Ovary (tissue), 9 donors: Measurements from ENCODE around the gene AJUBA. TPM values are rescaled to one million over a fixed set of nuclear protein-coding genes. Genes with fewer than 3 reads are reported as not detected.
"Not testable (repeated sequence)": the region's sequence is repeated elsewhere in the genome, so short reads cannot be mapped to it uniquely, and the experiment has no call there.

ENCODE experiments used
- DNase-seq, 5 donors: peaks; one replicate each; pipeline ENCODE4 v3.0.0-alpha.2; 2019 to 2020
- H3K27ac ChIP-seq, 2 donors: fragments of 200-600 bp; one replicate each; pipeline versions ENCODE4 v1.5.1 to v1.8.0; 2019 to 2022
- H3K27me3 ChIP-seq: fragments of 200-600 bp; one replicate; pipeline ENCODE4 v1.8.0; 2022
- H3K36me3 ChIP-seq: fragments of 200-600 bp; sonication (generic); one replicate; pipeline ENCODE4 v1.5.1; 2019
- H3K4me1 ChIP-seq: one replicate; pipeline ENCODE4 v1.8.1; 2013; ENCODE audit warnings: mild to moderate bottlenecking, moderate library complexity; ENCODE audit not compliant: insufficient read depth
- H3K4me3 ChIP-seq: fragments of 200-600 bp; sonication (generic); one replicate; pipeline ENCODE4 v1.5.1; 2017
- H3K9me3 ChIP-seq, 2 donors: fragments of 200-600 bp in 1 of 2; sonication (generic) in 1 of 2; one replicate each; pipeline versions ENCODE4 v1.5.1 to v1.8.1; 2013 to 2019; ENCODE audit warnings: mild to moderate bottlenecking in 1 of 2, moderate library complexity in 1 of 2
- CTCF ChIP-seq, 3 donors: fragments of 450-650 bp in 2 of 3; fragments of 200-600 bp in 1 of 3; IDR thresholded peaks; one replicate each; pipeline versions ENCODE4 v1.5.1 to v1.8.0; 2016 to 2022; ENCODE audit warnings: antibody characterized with exemption in 3 of 3, mild to moderate bottlenecking in 1 of 3
- EP300 ChIP-seq: sonication (generic); formaldehyde crosslinking; IDR thresholded peaks from one replicate; pipeline ENCODE4 v1.6.1; 2017; ENCODE audit warnings: antibody characterized with exemption
- POLR2A ChIP-seq: fragments of 450-650 bp; IDR thresholded peaks from one replicate; pipeline ENCODE4 v1.6.1; 2017; ENCODE audit warnings: antibody characterized with exemption, mild to moderate bottlenecking, moderate library complexity
- WGBS, 3 donors: extraction: QIAGEN DNeasy Blood & Tissue Kit in 1 of 3; methylation state at CpG; one replicate each; pipeline versions ENCODE4 v1.1.5 to v1.1.7; 2013 to 2017; 5-methylcytosine and 5-hydroxymethylcytosine counted together
- intact Hi-C, 4 donors: fragments of 100-400 bp; cut with DNase I; formaldehyde crosslinking; loops; one replicate each; pipeline versions ENCODE4 v1.11.0 to v1.15.1; 2022 to 2023
- polyA plus RNA-seq, 2 donors: library from polyadenylated mRNA; stranded (reverse); fragments of 200-250 nt in 1 of 2; fragments of 350-450 nt in 1 of 2; fragmentation: Illumina TruSeq in 1 of 2; extraction: RNeasy Lipid Tissue Mini Kit (QIAGEN cat#74804) in 1 of 2; gene quantifications; one replicate each; pipeline ENCODE4 v1.2.3, GENCODE V29; 2013 to 2014
- total RNA-seq, 7 donors: library from RNA; depleted of rRNA in 2 of 7; stranded (reverse); fragments of >200 nt in 2 of 7; fragmentation: NEBNext Ultra II Directional in 3 of 7; extraction: Animal tissue kit (Norgen Biotek cat#: 25700) in 3 of 7; gene quantifications; one replicate each; pipeline versions ENCODE4 v1.1.0 to v1.2.4, GENCODE V29; 2016 to 2023
- donor health status: DM: no; HTN: no; CAD: no; lungs with moderate emphysema.
- donor health status: DM: no; HTN: no; CAD: no.
- donor health status: Bipolar disorder and iron deficiency.
- donor health status: DM: yes; HTN: yes; CAD: no.
- donor health status: DM: no; HTN: no; CAD: no.
- donor health status: DM: yes; HTN: yes; CAD: no.

The AJUBA gene
- total and polyA plus RNA-seq, 9 donors, result 11.2 to 34.5 (median 19.1) TPM

- intact Hi-C loops, result no loop called here
- H3K4me1 ChIP-seq, result no peaks in the 10 kb centered on the region
- H3K4me3 ChIP-seq, result no peak overlapping the region
- no peaks in the 10 kb centered on the region for H3K9me3 ChIP-seq
- TF ChIP-seq POLR2A (no peak), EP300 (no peak), CTCF (IDR thresholded peaks at IDR 0.05) (no peak)
- DNase-seq, result no peak
- 88 to 93% (median 91%) methylated on average over 7 of the region's 7 CpGs for WGBS, 3 donors
- H3K36me3 ChIP-seq, result no peaks in the 10 kb centered on the region
- no peaks in the 10 kb centered on the region for H3K27me3 ChIP-seq
- no peak overlapping the region for H3K27ac ChIP-seq
Measured at GRCh38 chr14:23020143-23021128, 38.1 kb upstream of the AJUBA start.

GRCh38 chr14:23018107-23018506, 35.8 kb upstream of the AJUBA start:
- H3K27me3 ChIP-seq, result no peaks in the 10 kb centered on the region
- no peak for DNase-seq

GRCh38 chr14:23017091-23017490, 34.7 kb upstream of the AJUBA start:
- Histone ChIP-seq H3K9me3 (no peaks in the 10 kb centered on the region), H3K4me1 (no peaks in the 10 kb centered on the region), H3K4me3 (no peak overlapping the region), H3K27me3 (no peaks in the 10 kb centered on the region), H3K27ac (no peak overlapping the region), H3K36me3 (no peaks in the 10 kb centered on the region)
- TF ChIP-seq POLR2A, result no peak
- no peak for TF ChIP-seq EP300
- no peak for TF ChIP-seq CTCF (IDR thresholded peaks at IDR 0.05)
- DNase-seq, result no peak
- 85 to 91% (median 87%) methylated on average over 5 of the region's 5 CpGs for WGBS, 3 donors
- intact Hi-C loops, result no loop called here

More at GRCh38 chr14:23018107-23018506, 35.8 kb upstream of the AJUBA start:
- Histone ChIP-seq H3K36me3 (no peaks in the 10 kb centered on the region), H3K4me1 (no peaks in the 10 kb centered on the region), H3K9me3 (no peaks in the 10 kb centered on the region), H3K4me3 (no peak overlapping the region), H3K27ac (no peak overlapping the region)
- no peak for TF ChIP-seq POLR2A
- TF ChIP-seq CTCF (IDR thresholded peaks at IDR 0.05), result no peak
- TF ChIP-seq EP300, result no peak
- intact Hi-C loops, result no loop called here

GRCh38 chr14:23015618-23016017, 33.3 kb upstream of the AJUBA start:
- Histone ChIP-seq H3K4me1 (no peaks in the 10 kb centered on the region), H3K36me3 (no peaks in the 10 kb centered on the region), H3K4me3 (no peak overlapping the region), H3K27ac (no peak overlapping the region), H3K9me3 (no peaks in the 10 kb centered on the region), H3K27me3 (no peaks in the 10 kb centered on the region)
- WGBS, 3 donors, result 74 to 83% (median 78%) methylated on average over 4 of the region's 4 CpGs
- intact Hi-C loops, result no loop called here
- no peak for TF ChIP-seq POLR2A
- no peak for TF ChIP-seq CTCF (IDR thresholded peaks at IDR 0.05)
- TF ChIP-seq EP300, result no peak
- DNase-seq, result no peak

GRCh38 chr14:23013749-23014054, 31.4 kb upstream of the AJUBA start:
- WGBS, 3 donors, result 82 to 84% (median 83%) methylated on average over 5 of the region's 5 CpGs
- DNase-seq, H3K27ac ChIP-seq, H3K27me3 ChIP-seq, intact Hi-C loops, H3K9me3 ChIP-seq, H3K4me3 ChIP-seq, H3K36me3 ChIP-seq, H3K4me1 ChIP-seq: not testable (repeated sequence)
